Endothelial cell of umbilical vein (primary cell): ENCODE results near the gene B4GALT7. TPM values are rescaled to one million over a fixed set of nuclear protein-coding genes. Genes with fewer than 3 reads are reported as not detected.

Experiments used
- BruUV-seq: library from RNA; stranded (reverse); fragments of 400-500 nt; replicated peaks from 2 replicates; lab custom pipeline; 2021; lab: Mats Ljungman, UMichigan
- CTCF ChIA-PET: fragments of 300-600, 350-600 bp; sonication (Branson Sonifier 250); formaldehyde crosslinking; loops from one replicate; lab custom pipeline; 2021; ENCODE audit warnings: antibody characterized with exemption, inconsistent platforms; lab: Charles Lee
- POLR2A ChIA-PET: fragments of 300-600, 350-600 bp; sonication (Branson Sonifier 250); formaldehyde crosslinking; loops from one replicate; lab custom pipeline; 2021; ENCODE audit warnings: antibody characterized with exemption, inconsistent platforms; lab: Charles Lee
- DNase-seq: peaks from one replicate; pipeline ENCODE4 v3.0.0-alpha.2; 2011; ENCODE audit warnings: low read depth, low spot score
- FAIRE-seq: peaks from 2 replicates; lab custom pipeline; 2011; peaks lifted over from hg19 to GRCh38; lab: Jason Lieb, UNC
- H2AFZ ChIP-seq: 2 replicates; pipeline ENCODE4 v1.6.0; 2012; ENCODE audit warnings: low read depth, low read length, control low read depth, inconsistent platforms
- H3K27ac ChIP-seq: 2 replicates; pipeline ENCODE4 v1.5.1; 2011; ENCODE audit warnings: low read depth, mild to moderate bottlenecking, control low read depth, low read length, moderate library complexity; ENCODE audit not compliant: insufficient read depth
- H3K27me3 ChIP-seq, 2 experiments: 2 replicates each; pipeline versions ENCODE4 v1.6.0 to v1.6.1; 2011; ENCODE audit warnings: low read length in 2 of 2, mixed read lengths in 1 of 2; ENCODE audit not compliant: control insufficient read depth in 2 of 2, insufficient read depth in 2 of 2
- H3K36me3 ChIP-seq, 2 experiments: 2 replicates in 1 of 2; 3 replicates in 1 of 2; pipeline ENCODE4 v1.5.1; 2011; ENCODE audit warnings: low read length in 2 of 2, mild to moderate bottlenecking in 1 of 2, moderate library complexity in 1 of 2; ENCODE audit not compliant: control insufficient read depth in 2 of 2, insufficient read depth in 2 of 2; ENCODE audit errors: extremely low read depth in 1 of 2
- H3K4me1 ChIP-seq: 3 replicates; pipeline ENCODE4 v1.5.1; 2011; ENCODE audit warnings: mild to moderate bottlenecking, low read length; ENCODE audit not compliant: control insufficient read depth, insufficient read depth; ENCODE audit errors: extremely low read depth
- H3K4me2 ChIP-seq: 2 replicates; pipeline ENCODE4 v1.6.1; 2011; ENCODE audit warnings: low read length, control low read depth, mixed read lengths; ENCODE audit not compliant: insufficient read depth
- H3K4me3 ChIP-seq, 3 experiments: fragments of 200-600 bp in 1 of 3; sonication (generic), shearing (Covaris generic) in 1 of 3; replicated peaks in 1 of 3; 2 replicates each; pipeline ENCODE4 v1.5.1; 2011 to 2016; ENCODE audit warnings: control low read depth in 3 of 3, low read length in 3 of 3, mild to moderate bottlenecking in 2 of 3, inconsistent platforms in 1 of 3, low read depth in 1 of 3, moderate library complexity in 1 of 3; ENCODE audit not compliant: insufficient read depth in 1 of 3
- H3K79me2 ChIP-seq: 2 replicates; pipeline ENCODE4 v1.6.0; 2012; ENCODE audit warnings: low read length, inconsistent platforms; ENCODE audit not compliant: control insufficient read depth, insufficient read depth
- H3K9ac ChIP-seq: replicated peaks from 2 replicates; pipeline ENCODE3; 2011; ENCODE audit warnings: low read length, control low read depth; ENCODE audit not compliant: insufficient read depth; ENCODE audit errors: extremely low read depth
- H3K9me1 ChIP-seq: replicated peaks from 3 replicates; pipeline ENCODE4 v1.6.0; 2011; ENCODE audit warnings: mild to moderate bottlenecking, low read length; ENCODE audit not compliant: control insufficient read depth, insufficient read depth; ENCODE audit errors: extremely low read depth
- H3K9me3 ChIP-seq: replicated peaks from 2 replicates; pipeline ENCODE4 v1.5.1; 2012; ENCODE audit warnings: low read length, inconsistent platforms; ENCODE audit not compliant: control insufficient read depth, insufficient read depth
- H4K20me1 ChIP-seq: replicated peaks from 2 replicates; pipeline ENCODE3; 2011; ENCODE audit warnings: mild to moderate bottlenecking, low read length; ENCODE audit not compliant: control insufficient read depth, insufficient read depth; ENCODE audit errors: extremely low read depth
- CTCF ChIP-seq, 2 donors: IDR thresholded peaks; 1 replicate in 1 of 2; 2 replicates in 1 of 2; pipeline ENCODE4 v1.5.1; 2011; ENCODE audit warnings: low read length in 2 of 2, mild to moderate bottlenecking in 2 of 2, moderate library complexity in 2 of 2, control low read depth in 1 of 2, inconsistent platforms in 1 of 2, low read depth in 1 of 2; ENCODE audit not compliant: insufficient read depth in 1 of 2; ENCODE audit errors: extremely low read depth in 1 of 2
- FOS ChIP-seq: IDR thresholded peaks from 2 replicates; pipeline ENCODE4 v1.6.1; 2011; ENCODE audit warnings: mild to moderate bottlenecking, low read length, moderate library complexity, borderline replicate concordance; ENCODE audit not compliant: insufficient read depth
- dilution Hi-C: fragments of 300-500 bp; cut with MboI; formaldehyde crosslinking; loops from one replicate; pipeline ENCODE4 v1.15.0; 2019; ENCODE audit warnings: low sequenced_read_pairs; ENCODE audit not compliant: extremely low pct_ligation_motif_present
- intact Hi-C: fragments of 100-400 bp; cut with micrococcal nuclease; formaldehyde crosslinking; loops from one replicate; pipeline ENCODE4 v1.10.0; 2022
- polyA plus RNA-seq, 4 experiments: library from polyadenylated mRNA; depleted of rRNA in 3 of 4; stranded (reverse) in 3 of 4; unstranded in 1 of 4; fragments of >200 nt; gene quantifications; 2 replicates each; pipeline versions ENCODE4 v1.2.1 to v1.2.3, GENCODE V29; 2011 to 2012; ENCODE audit warnings: missing spikeins in 1 of 4
- total RNA-seq: library from RNA; stranded (reverse); gene quantifications from 2 replicates; pipeline ENCODE4 v1.2.3, GENCODE V29; 2021

The B4GALT7 gene
- total and polyA plus RNA-seq, 2 donors (not counting 3 experiments of a cell fraction or from before 2014, with no cell fraction given), result 35.1 to 78.9 TPM

GRCh38 chr5:177607452-177608192 lies 7.7 kb downstream of the B4GALT7 start:
- Histone ChIP-seq H2AFZ (no peak overlapping the region), H3K9me3 (no peaks in the 10 kb centered on the region), H3K4me1 (no peaks in the 10 kb centered on the region), H3K79me2 (no peaks in the 10 kb centered on the region), H3K27me3 (no peaks in the 10 kb centered on the region), H3K4me3 (no peak overlapping the region), H3K9ac (no peak overlapping the region), H3K4me2 (no peak overlapping the region), H3K27ac (no peak overlapping the region), H3K9me1 (no peaks in the 10 kb centered on the region), H3K36me3 (peaks cover 0 to 9% of the 10 kb centered on the region in 2 experiments), H4K20me1 (no peaks in the 10 kb centered on the region)
- BruUV-seq, result no TSS peak
- CTCF ChIA-PET, result interaction anchor here (0.6 to 1.5 kb wide), 19 partner anchors 9 to 1246 kb away, joined by 3 to 17 read pairs (median 3); partner anchors contain the start of genes KIAA1191, NHP2 and TMED9
- intact Hi-C loops (loop anchor here (1.0 to 2.0 kb wide), 2 partner anchors 463 to 557 kb away; no protein-coding TSS in a partner anchor), dilution Hi-C loops (no loop called here)
- FAIRE-seq (peak; percentile 94), DNase-seq (peak; percentile 77)
- POLR2A ChIA-PET, result no interaction called here
- TF ChIP-seq CTCF (IDR thresholded peaks at IDR 0.05; ENCODE audit: extremely low read depth in 1 of 2, insufficient read depth in 1 of 2, low read depth in 1 of 2, low read length in 2 of 2) (peak; percentile 86 to 95), FOS (no peak)
